ENCODE results near the gene LRRC57.

DNA sequence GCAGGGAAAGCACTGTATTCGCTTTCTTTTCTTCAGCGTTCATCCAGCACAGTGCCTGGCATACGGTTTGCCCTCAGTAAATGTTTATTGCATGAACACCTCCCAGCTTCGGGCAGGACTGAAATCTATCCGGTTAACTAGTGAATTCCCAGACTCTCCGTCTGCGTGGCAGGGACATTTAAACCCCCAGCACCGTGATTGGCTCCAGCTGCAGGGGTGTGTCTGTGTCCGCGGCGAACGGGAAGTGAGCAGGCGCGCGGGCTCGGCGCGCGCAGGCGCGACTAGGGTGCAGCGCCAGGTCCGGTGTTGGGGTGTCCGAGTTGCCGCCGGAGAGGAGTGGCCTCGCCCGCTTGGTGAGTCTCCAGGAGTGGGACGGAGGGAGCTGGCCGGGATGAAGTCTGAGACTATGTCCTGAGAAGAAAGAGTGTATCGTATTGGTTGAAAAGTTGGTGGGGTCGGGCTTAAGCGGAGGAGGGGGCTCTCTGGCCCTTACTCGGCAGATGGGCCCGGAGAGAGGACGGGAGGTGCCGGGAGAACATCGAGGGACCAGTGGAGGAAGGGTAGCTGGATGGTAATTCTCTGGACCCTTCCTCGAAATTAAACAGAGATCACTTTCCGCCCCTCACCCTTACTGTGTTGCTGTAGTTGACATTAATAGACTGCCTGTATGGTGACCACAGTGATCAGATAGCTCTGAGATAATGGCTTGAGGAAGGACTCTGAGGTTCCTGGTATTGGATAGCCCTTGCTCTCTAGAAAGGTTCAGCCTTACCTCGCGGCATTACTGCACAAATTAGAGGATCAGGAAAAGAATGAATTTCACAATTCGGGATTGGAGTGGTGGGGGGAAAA lies 53.0 kb downstream of the LRRC57 start, which contains the start of gene SNAP23:
- TF ChIP-seq FOSL1 (IDR thresholded peaks at IDR 0.05; ENCODE audit: low read depth) = no peak
- TF ChIP-seq, protein P1, sequence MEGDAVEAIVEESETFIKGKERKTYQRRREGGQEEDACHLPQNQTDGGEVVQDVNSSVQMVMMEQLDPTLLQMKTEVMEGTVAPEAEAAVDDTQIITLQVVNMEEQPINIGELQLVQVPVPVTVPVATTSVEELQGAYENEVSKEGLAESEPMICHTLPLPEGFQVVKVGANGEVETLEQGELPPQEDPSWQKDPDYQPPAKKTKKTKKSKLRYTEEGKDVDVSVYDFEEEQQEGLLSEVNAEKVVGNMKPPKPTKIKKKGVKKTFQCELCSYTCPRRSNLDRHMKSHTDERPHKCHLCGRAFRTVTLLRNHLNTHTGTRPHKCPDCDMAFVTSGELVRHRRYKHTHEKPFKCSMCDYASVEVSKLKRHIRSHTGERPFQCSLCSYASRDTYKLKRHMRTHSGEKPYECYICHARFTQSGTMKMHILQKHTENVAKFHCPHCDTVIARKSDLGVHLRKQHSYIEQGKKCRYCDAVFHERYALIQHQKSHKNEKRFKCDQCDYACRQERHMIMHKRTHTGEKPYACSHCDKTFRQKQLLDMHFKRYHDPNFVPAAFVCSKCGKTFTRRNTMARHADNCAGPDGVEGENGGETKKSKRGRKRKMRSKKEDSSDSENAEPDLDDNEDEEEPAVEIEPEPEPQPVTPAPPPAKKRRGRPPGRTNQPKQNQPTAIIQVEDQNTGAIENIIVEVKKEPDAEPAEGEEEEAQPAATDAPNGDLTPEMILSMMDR (IDR thresholded peaks at IDR 0.05 in 2 of 3, conservative IDR thresholded peaks at IDR 0.05 in 1 of 3; ENCODE audit: borderline replicate concordance in 1 of 3, insufficient read depth in 1 of 3, low read depth in 2 of 3, low read length in 2 of 3) = no peak
- TF ChIP-seq ZNF274 (IDR thresholded peaks at IDR 0.05; ENCODE audit: low read depth, low read length) = no peak
- TF ChIP-seq EZH2 (IDR thresholded peaks at IDR 0.05) = no peak
- TF ChIP-seq JUND (IDR thresholded peaks at IDR 0.05) = no peak
